ENCODE results near the gene DTX3L.
A peak's percentile ranks its signal among the peaks of the same experiment; 100 is the strongest.
"Not testable (repeated sequence)": the region's sequence is repeated elsewhere in the genome, so short reads cannot be mapped to it uniquely, and the experiment has no call there.

Gene DTX3L

GRCh38 chr3:122560680-122561079 is 3.5 kb upstream of the DTX3L start:
- Histone ChIP-seq H3K4me1 (ENCODE audit: control insufficient read depth, insufficient read depth, low read length, unreplicated experiment) (peaks cover 28% of the 10 kb centered on the region), H3K27ac (ENCODE audit: low read depth, low read length) (no peak overlapping the region), H3K36me3 (ENCODE audit: insufficient read depth, low read length) (peaks cover 39% of the 10 kb centered on the region), H3K79me2 (ENCODE audit: control insufficient read depth, insufficient read depth, low read length, unreplicated experiment) (peaks cover 64% of the 10 kb centered on the region), H3K27me3 (ENCODE audit: insufficient read depth, low read length) (no peaks in the 10 kb centered on the region), H2AFZ (ENCODE audit: low read length, unreplicated experiment) (no peak overlapping the region), H3K4me3 (ENCODE audit: low read depth, low read length) (no peak overlapping the region)

DNA sequence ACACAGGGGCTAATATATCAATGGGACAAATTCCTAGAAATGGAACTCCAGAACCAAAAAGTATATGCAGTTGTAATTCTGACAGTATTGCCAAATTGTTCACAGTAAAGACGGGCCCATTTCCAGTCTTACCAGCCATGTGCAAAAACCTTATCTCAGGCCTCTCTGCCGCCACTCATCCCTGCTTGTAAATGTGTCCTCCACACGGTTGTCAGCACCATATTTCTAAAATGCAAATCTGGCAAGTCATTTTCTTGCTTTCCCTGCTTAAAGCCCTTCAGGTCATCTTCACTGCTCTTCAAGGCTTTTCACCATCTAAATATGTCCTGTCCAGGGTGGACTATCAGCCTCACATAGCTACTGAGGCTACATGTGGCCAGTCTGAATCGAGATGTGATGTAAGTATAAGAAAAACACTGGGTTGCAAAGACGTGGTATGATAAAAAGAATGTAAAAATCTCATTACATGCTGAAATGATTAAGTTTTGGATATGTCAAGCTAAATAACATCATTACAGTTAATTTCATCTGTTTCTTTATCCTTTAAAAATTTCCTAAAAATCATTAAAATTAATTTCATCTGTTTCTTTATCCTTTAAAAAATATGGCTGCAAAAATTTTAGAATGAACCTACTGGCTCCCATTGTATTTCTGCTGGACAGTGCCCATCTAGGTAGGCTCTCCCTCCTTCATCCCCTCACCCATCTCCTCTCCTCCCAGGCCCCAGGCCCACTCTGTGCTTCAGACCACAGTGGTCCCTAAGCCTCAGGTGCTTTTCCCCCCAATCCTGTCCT is 1.0 kb upstream of the DTX3L start:
- Histone ChIP-seq H3K79me2 (ENCODE audit: control insufficient read depth, insufficient read depth, low read length, unreplicated experiment) (peaks cover 83% of the 10 kb centered on the region), H3K36me3 (ENCODE audit: insufficient read depth, low read length) (peaks cover 41% of the 10 kb centered on the region), H3K27me3 (ENCODE audit: insufficient read depth, low read length) (no peaks in the 10 kb centered on the region), H2AFZ (ENCODE audit: low read length, unreplicated experiment) (peak overlapping the region; percentile 24), H3K4me1 (ENCODE audit: control insufficient read depth, insufficient read depth, low read length, unreplicated experiment) (peaks cover 39% of the 10 kb centered on the region), H3K4me3 (ENCODE audit: low read depth, low read length) (peak overlapping the region; percentile 83), H3K27ac (ENCODE audit: low read depth, low read length) (peak overlapping the region; percentile 82)

- Histone ChIP-seq H3K27me3 (ENCODE audit: insufficient read depth, low read length) (no peaks in the 10 kb centered on the region), H3K4me3 (ENCODE audit: low read depth, low read length) (peak overlapping the region; percentile 83), H3K27ac (ENCODE audit: low read depth, low read length) (peak overlapping the region; percentile 82), H3K36me3 (ENCODE audit: insufficient read depth, low read length) (peaks cover 43% of the 10 kb centered on the region), H3K4me1 (ENCODE audit: control insufficient read depth, insufficient read depth, low read length, unreplicated experiment) (peaks cover 43% of the 10 kb centered on the region), H3K79me2 (ENCODE audit: control insufficient read depth, insufficient read depth, low read length, unreplicated experiment) (peaks cover 85% of the 10 kb centered on the region), H2AFZ (ENCODE audit: low read length, unreplicated experiment) (peak overlapping the region; percentile 24)
Measured at GRCh38 chr3:122563717-122564025, 467 bp upstream of the DTX3L start.

DNA sequence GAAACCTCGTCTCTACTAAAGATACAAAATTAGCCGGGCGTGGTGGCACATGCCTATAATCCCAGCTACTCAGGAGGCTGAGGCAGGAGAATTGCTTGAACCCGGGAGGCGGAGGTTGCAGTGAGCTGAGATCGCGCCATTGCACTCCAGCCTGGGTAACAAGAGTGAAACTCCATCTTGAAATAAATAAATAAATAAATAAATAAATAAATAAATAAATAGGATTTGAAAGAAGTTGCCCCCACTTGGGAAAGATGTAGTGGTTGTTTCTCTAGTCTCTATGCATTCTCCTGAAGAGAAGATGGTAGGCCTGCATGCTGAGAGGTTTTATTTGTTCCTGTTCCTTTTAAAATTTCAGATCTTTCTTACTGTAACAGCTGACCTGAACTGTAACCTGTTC is 4.0 kb downstream of the DTX3L start:
- not testable (repeated sequence) for H2AFZ ChIP-seq (ENCODE audit: low read length, unreplicated experiment); H3K27me3 ChIP-seq (ENCODE audit: insufficient read depth, low read length); H3K4me3 ChIP-seq (ENCODE audit: low read depth, low read length); H3K27ac ChIP-seq (ENCODE audit: low read depth, low read length)
- Histone ChIP-seq H3K79me2 (ENCODE audit: control insufficient read depth, insufficient read depth, low read length, unreplicated experiment) (peaks cover 73% of the 10 kb centered on the region), H3K36me3 (ENCODE audit: insufficient read depth, low read length) (peaks cover 62% of the 10 kb centered on the region), H3K4me1 (ENCODE audit: control insufficient read depth, insufficient read depth, low read length, unreplicated experiment) (peaks cover 50% of the 10 kb centered on the region)

GRCh38 chr3:122568755-122569154 is 4.6 kb downstream of the DTX3L start:
- H3K36me3 ChIP-seq (ENCODE audit: insufficient read depth, low read length) = peaks cover 62% of the 10 kb centered on the region

GRCh38 chr3:122572940-122573412 is 8.8 kb downstream of the DTX3L start:
- peaks cover 42% of the 10 kb centered on the region for H3K36me3 ChIP-seq (ENCODE audit: insufficient read depth, low read length)
- peak overlapping the region; percentile 40 for H3K27ac ChIP-seq (ENCODE audit: low read depth, low read length)
- H3K4me3 ChIP-seq (ENCODE audit: low read depth, low read length) = no peak overlapping the region

More at GRCh38 chr3:122568755-122569154, 4.6 kb downstream of the DTX3L start:
- H3K27me3 ChIP-seq (ENCODE audit: insufficient read depth, low read length) = no peaks in the 10 kb centered on the region
- H3K79me2 ChIP-seq (ENCODE audit: control insufficient read depth, insufficient read depth, low read length, unreplicated experiment) = peaks cover 67% of the 10 kb centered on the region
- no peak overlapping the region for H2AFZ ChIP-seq (ENCODE audit: low read length, unreplicated experiment)
- H3K4me1 ChIP-seq (ENCODE audit: control insufficient read depth, insufficient read depth, low read length, unreplicated experiment) = peaks cover 56% of the 10 kb centered on the region
- H3K4me3 ChIP-seq (ENCODE audit: low read depth, low read length) = no peak overlapping the region
- H3K27ac ChIP-seq (ENCODE audit: low read depth, low read length) = no peak overlapping the region

DNA sequence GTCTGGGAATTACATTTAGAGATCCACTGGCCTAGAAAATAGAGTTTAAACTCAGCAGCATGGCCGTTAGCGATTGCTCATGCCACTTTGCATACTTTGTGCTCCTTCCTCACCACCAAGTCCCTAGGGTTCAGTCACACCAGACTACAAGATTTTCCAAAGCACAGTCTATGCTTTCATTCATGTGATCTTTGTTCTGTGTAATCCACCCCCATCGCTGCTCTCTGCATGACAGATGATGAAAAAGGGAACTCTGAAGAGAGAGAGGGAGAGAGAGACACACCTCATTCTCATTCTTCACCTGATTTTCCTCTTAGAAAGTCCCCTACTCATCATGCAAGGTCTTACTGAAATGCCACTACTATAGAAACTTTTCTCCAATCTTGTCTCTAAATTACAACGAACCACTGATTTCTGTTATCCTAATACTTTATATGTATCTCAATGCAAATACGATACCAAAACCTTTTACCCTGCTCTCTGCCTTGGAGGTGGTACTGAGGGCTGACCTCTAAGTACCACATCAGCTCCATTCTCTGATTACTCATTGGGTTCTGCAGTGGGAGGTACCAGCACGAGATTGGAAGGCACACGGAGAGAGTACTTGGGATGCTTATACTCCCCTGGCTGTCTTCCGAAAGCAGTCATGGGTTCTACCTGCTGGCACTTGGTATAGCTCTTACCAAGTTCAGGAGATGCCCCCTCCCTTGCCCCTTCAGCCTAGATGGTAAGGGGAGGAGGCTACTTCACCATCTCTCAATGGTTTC is 12.2 kb downstream of the DTX3L start:
- H3K4me3 ChIP-seq (ENCODE audit: low read depth, low read length) = no peak overlapping the region
- H3K79me2 ChIP-seq (ENCODE audit: control insufficient read depth, insufficient read depth, low read length, unreplicated experiment) = no peaks in the 10 kb centered on the region
- peaks cover 10% of the 10 kb centered on the region for H3K36me3 ChIP-seq (ENCODE audit: insufficient read depth, low read length)
- no peak overlapping the region for H3K27ac ChIP-seq (ENCODE audit: low read depth, low read length)
- no peak overlapping the region for H2AFZ ChIP-seq (ENCODE audit: low read length, unreplicated experiment)
- peaks cover 26% of the 10 kb centered on the region for H3K4me1 ChIP-seq (ENCODE audit: control insufficient read depth, insufficient read depth, low read length, unreplicated experiment)
- no peaks in the 10 kb centered on the region for H3K27me3 ChIP-seq (ENCODE audit: insufficient read depth, low read length)

More at GRCh38 chr3:122572940-122573412, 8.8 kb downstream of the DTX3L start:
- no peaks in the 10 kb centered on the region for H3K27me3 ChIP-seq (ENCODE audit: insufficient read depth, low read length)
- no peak overlapping the region for H2AFZ ChIP-seq (ENCODE audit: low read length, unreplicated experiment)
- H3K4me1 ChIP-seq (ENCODE audit: control insufficient read depth, insufficient read depth, low read length, unreplicated experiment) = peaks cover 45% of the 10 kb centered on the region
- peaks cover 27% of the 10 kb centered on the region for H3K79me2 ChIP-seq (ENCODE audit: control insufficient read depth, insufficient read depth, low read length, unreplicated experiment)

DNA sequence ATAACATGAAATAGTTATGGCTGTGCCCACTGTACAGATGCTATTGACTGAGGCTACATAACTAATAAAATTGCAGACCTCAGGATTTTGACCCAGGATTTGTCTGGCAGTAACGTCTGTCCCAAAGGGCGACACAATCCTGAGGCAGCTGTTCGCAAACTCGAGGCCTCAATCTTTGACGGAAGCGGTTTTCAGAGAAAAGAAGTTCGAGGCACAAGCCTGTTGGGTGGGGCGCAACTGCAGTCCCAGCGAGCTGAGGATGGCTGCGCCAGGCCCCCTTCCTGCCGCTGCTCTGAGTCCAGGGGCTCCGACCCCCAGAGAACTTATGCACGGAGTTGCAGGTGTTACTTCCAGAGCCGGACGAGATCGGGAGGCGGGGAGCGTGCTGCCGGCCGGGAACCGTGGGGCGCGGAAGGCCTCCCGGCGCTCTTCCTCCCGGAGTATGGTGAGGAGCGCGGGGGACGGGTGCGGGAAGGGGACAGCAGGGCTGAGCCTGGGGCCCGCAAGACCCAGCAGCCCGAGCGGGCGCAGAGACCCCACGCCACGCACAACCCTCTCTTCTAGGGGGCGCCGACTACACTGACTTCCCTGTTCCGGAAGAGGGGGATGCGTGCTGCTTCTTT is 13.4 kb downstream of the DTX3L start, which contains the start of gene PARP15:
TSS of gene PARP15 (plus strand) at position 242 of the 623 bp plus-strand sequence. CDS start at position 260, 18 bp downstream.
- Histone ChIP-seq H3K27ac (ENCODE audit: low read depth, low read length) (no peak within 1 kb of the TSS), H3K4me1 (ENCODE audit: control insufficient read depth, insufficient read depth, low read length, unreplicated experiment) (peaks cover 21% of the 10 kb centered on the region), H3K27me3 (ENCODE audit: insufficient read depth, low read length) (no peaks in the 10 kb centered on the region), H3K36me3 (ENCODE audit: insufficient read depth, low read length) (0 out of 2 replicates have a peak, but pooled peaks cover 3% of the 10 kb centered on the region), H3K4me3 (ENCODE audit: low read depth, low read length) (peak within 1 kb of the TSS; percentile 84), H3K79me2 (ENCODE audit: control insufficient read depth, insufficient read depth, low read length, unreplicated experiment) (no peaks in the 10 kb centered on the region), H2AFZ (ENCODE audit: low read length, unreplicated experiment) (peak within 1 kb of the TSS; percentile 100)

GRCh38 chr3:122578069-122578740 is 14.1 kb downstream of the DTX3L start:
- H3K4me1 ChIP-seq (ENCODE audit: control insufficient read depth, insufficient read depth, low read length, unreplicated experiment) = peaks cover 14% of the 10 kb centered on the region
- H3K36me3 ChIP-seq (ENCODE audit: insufficient read depth, low read length) = 0 out of 2 replicates have a peak, but pooled peaks cover 3% of the 10 kb centered on the region
- no peaks in the 10 kb centered on the region for H3K79me2 ChIP-seq (ENCODE audit: control insufficient read depth, insufficient read depth, low read length, unreplicated experiment)
- H3K4me3 ChIP-seq (ENCODE audit: low read depth, low read length) = peak overlapping the region; percentile 84
- H3K27me3 ChIP-seq (ENCODE audit: insufficient read depth, low read length) = no peaks in the 10 kb centered on the region
- H3K27ac ChIP-seq (ENCODE audit: low read depth, low read length) = no peak overlapping the region
- H2AFZ ChIP-seq (ENCODE audit: low read length, unreplicated experiment) = peak overlapping the region; percentile 100

DNA sequence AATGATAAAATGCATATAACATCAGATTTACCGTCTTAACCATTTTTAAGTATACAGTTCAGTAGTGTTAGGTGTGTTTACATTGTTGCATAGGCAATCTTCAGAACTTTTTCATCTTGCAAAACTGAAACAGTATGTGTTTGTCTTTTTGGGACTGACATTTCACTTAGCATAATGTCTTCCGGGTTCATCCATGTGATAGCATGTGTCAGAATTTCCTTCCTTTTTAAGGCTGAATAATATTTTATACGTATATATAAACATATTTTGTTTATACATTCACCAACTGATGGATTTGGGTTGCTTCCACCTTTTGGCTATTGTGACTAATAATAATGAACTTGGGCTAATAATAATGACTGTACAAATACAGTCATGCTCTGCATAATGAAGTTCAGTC is 16.3 kb downstream of the DTX3L start:
- H3K79me2 ChIP-seq (ENCODE audit: control insufficient read depth, insufficient read depth, low read length, unreplicated experiment) = no peaks in the 10 kb centered on the region
- H3K27ac ChIP-seq (ENCODE audit: low read depth, low read length) = no peak overlapping the region
- no peak overlapping the region for H3K4me3 ChIP-seq (ENCODE audit: low read depth, low read length)
- no peaks in the 10 kb centered on the region for H3K27me3 ChIP-seq (ENCODE audit: insufficient read depth, low read length)
- H3K36me3 ChIP-seq (ENCODE audit: insufficient read depth, low read length) = no peaks in the 10 kb centered on the region
- H2AFZ ChIP-seq (ENCODE audit: low read length, unreplicated experiment) = no peak overlapping the region
- H3K4me1 ChIP-seq (ENCODE audit: control insufficient read depth, insufficient read depth, low read length, unreplicated experiment) = peaks cover 8% of the 10 kb centered on the region
